IMR-90 (cell line): ENCODE measurements around the gene NCR1. TPM values are rescaled to one million over a fixed set of nuclear protein-coding genes. Genes with fewer than 3 reads are reported as not detected.

Experiments
- ATAC-seq: fragments of 200-7000 bp; cut with Tn5 transposase; 2 replicates; pipeline ENCODE4 v1.9.1; 2020; ENCODE audit warnings: low read depth, mild to moderate bottlenecking, moderate library complexity
- BruUV-seq: library from RNA; stranded (reverse); fragments of 400-500 nt; replicated peaks from 2 replicates; lab custom pipeline; 2021; lab: Mats Ljungman, UMichigan
- CTCF ChIA-PET: fragments of 300-600 bp; formaldehyde crosslinking; extraction: SDS; loops from one replicate; lab custom pipeline; 2021; ENCODE audit warnings: antibody characterized with exemption; lab: Yijun Ruan, JAX
- POLR2A ChIA-PET: fragments of 300-600 bp; sonication (Branson Sonifier 250); formaldehyde crosslinking; loops from one replicate; lab custom pipeline; 2022; ENCODE audit warnings: antibody characterized with exemption; ENCODE audit not compliant: unreplicated experiment; lab: Charles Lee
- DNase-seq: peaks from one replicate; pipeline ENCODE4 v3.0.0; 2013
- H2AFZ ChIP-seq: replicated peaks from 2 replicates; pipeline ENCODE3; 2013; ENCODE audit warnings: low read length, mild to moderate bottlenecking; ENCODE audit not compliant: poor library complexity
- H2AK5ac ChIP-seq: 2 replicates; pipeline ENCODE4 v1.6.1; 2013; ENCODE audit warnings: low read depth, low read length, inconsistent platforms
- H2AK9ac ChIP-seq: replicated peaks from 2 replicates; pipeline ENCODE3; 2013; ENCODE audit warnings: mild to moderate bottlenecking, low read depth, low read length, moderate library complexity; ENCODE audit not compliant: poor library complexity
- H2BK120ac ChIP-seq: 2 replicates; pipeline ENCODE4 v1.6.1; 2013; ENCODE audit warnings: low read depth, low read length, inconsistent platforms
- H2BK15ac ChIP-seq: 3 replicates; pipeline ENCODE4 v1.6.1; 2013; ENCODE audit warnings: low read depth, low read length, inconsistent platforms
- H2BK20ac ChIP-seq: 2 replicates; pipeline ENCODE4 v1.6.1; 2013; ENCODE audit warnings: low read depth, mild to moderate bottlenecking, inconsistent platforms, low read length, moderate library complexity
- H2BK5ac ChIP-seq: 2 replicates; pipeline ENCODE4 v1.6.1; 2013; ENCODE audit warnings: mild to moderate bottlenecking, low read depth, low read length, inconsistent platforms; ENCODE audit not compliant: poor library complexity, severe bottlenecking
- H3K14ac ChIP-seq: replicated peaks from 2 replicates; pipeline ENCODE4 v1.6.1; 2013; ENCODE audit warnings: low read depth, low read length, inconsistent platforms
- H3K18ac ChIP-seq: 2 replicates; pipeline ENCODE4 v1.6.1; 2013; ENCODE audit warnings: low read depth, low read length, control low read depth
- H3K23ac ChIP-seq: 2 replicates; pipeline ENCODE4 v1.6.1; 2013; ENCODE audit warnings: low read depth, low read length, inconsistent platforms
- H3K27ac ChIP-seq: 2 replicates; pipeline ENCODE4 v1.5.1; 2013; ENCODE audit warnings: mild to moderate bottlenecking, control low read depth, low read length; ENCODE audit not compliant: insufficient read depth
- H3K27me3 ChIP-seq: 2 replicates; pipeline ENCODE4 v1.6.1; 2013; ENCODE audit warnings: low read length; ENCODE audit not compliant: control insufficient read depth, insufficient read depth
- H3K36me3 ChIP-seq: 2 replicates; pipeline ENCODE4 v1.6.1; 2013; ENCODE audit warnings: low read length, mixed read lengths; ENCODE audit not compliant: control insufficient read depth, insufficient read depth
- H3K4ac ChIP-seq: 2 replicates; pipeline ENCODE4 v1.6.1; 2013; ENCODE audit warnings: low read depth, low read length, inconsistent platforms
- H3K4me1 ChIP-seq: 2 replicates; pipeline ENCODE4 v1.6.1; 2013; ENCODE audit warnings: low read length, mixed read lengths; ENCODE audit not compliant: control insufficient read depth, insufficient read depth
- H3K4me2 ChIP-seq: 2 replicates; pipeline ENCODE4 v1.6.1; 2013; ENCODE audit warnings: low read depth, mild to moderate bottlenecking, control low read depth, low read length, moderate library complexity
- H3K4me3 ChIP-seq: 2 replicates; pipeline ENCODE4 v1.5.1; 2013; ENCODE audit warnings: low read depth, mild to moderate bottlenecking, control low read depth, low read length, moderate library complexity; ENCODE audit not compliant: insufficient read depth
- H3K56ac ChIP-seq: 2 replicates; pipeline ENCODE4 v1.6.1; 2013; ENCODE audit warnings: low read length, inconsistent platforms; ENCODE audit not compliant: insufficient read depth; ENCODE audit errors: extremely low read depth
- H3K79me1 ChIP-seq, 2 experiments: 2 replicates each; pipeline ENCODE4 v1.6.1; 2013; ENCODE audit warnings: low read length in 2 of 2, inconsistent platforms in 1 of 2, low read depth in 1 of 2
- H3K9ac ChIP-seq: 2 replicates; pipeline ENCODE4 v1.6.1; 2013; ENCODE audit warnings: low read depth, low read length, control low read depth
- H3K9me1 ChIP-seq: 2 replicates; pipeline ENCODE4 v1.6.1; 2013; ENCODE audit warnings: low read length, inconsistent platforms; ENCODE audit not compliant: insufficient read depth
- H3K9me3 ChIP-seq: 2 replicates; pipeline ENCODE4 v1.6.1; 2013; ENCODE audit warnings: low read length; ENCODE audit not compliant: control insufficient read depth, insufficient read depth
- H4K20me1 ChIP-seq: 2 replicates; pipeline ENCODE4 v1.6.1; 2013; ENCODE audit warnings: low read length, inconsistent platforms; ENCODE audit not compliant: insufficient read depth
- H4K5ac ChIP-seq: 2 replicates; pipeline ENCODE4 v1.6.1; 2013; ENCODE audit warnings: mild to moderate bottlenecking, low read depth, low read length, control low read depth
- H4K8ac ChIP-seq, 2 experiments: 2 replicates each; pipeline ENCODE4 v1.6.1; 2013; ENCODE audit warnings: low read depth in 2 of 2, low read length in 2 of 2, control low read depth in 1 of 2, inconsistent platforms in 1 of 2
- H4K91ac ChIP-seq: 2 replicates; pipeline ENCODE4 v1.6.1; 2013; ENCODE audit warnings: low read depth, low read length, inconsistent platforms; ENCODE audit not compliant: insufficient read depth
- BHLHE40 ChIP-seq: fragments of 150-350 bp; IDR thresholded peaks from 2 replicates; pipeline ENCODE4 v1.6.1; 2016; ENCODE audit warnings: mild to moderate bottlenecking, low read depth, low read length
- CEBPB ChIP-seq: IDR thresholded peaks from 2 replicates; pipeline ENCODE4 v1.6.1; 2012; ENCODE audit warnings: low read depth, low read length, improper control_type of control experiment
- CHD1 ChIP-seq: IDR thresholded peaks from 2 replicates; pipeline ENCODE4 v1.6.1; 2012; ENCODE audit warnings: low read depth, low read length, improper control_type of control experiment
- MAFK ChIP-seq: IDR thresholded peaks from 2 replicates; pipeline ENCODE4 v1.6.1; 2012; ENCODE audit warnings: low read depth, low read length, improper control_type of control experiment
- MAZ ChIP-seq: IDR thresholded peaks from 2 replicates; pipeline ENCODE4 v1.6.1; 2012; ENCODE audit warnings: low read depth, mild to moderate bottlenecking, low read length, improper control_type of control experiment, moderate library complexity, borderline replicate concordance
- MXI1 ChIP-seq: IDR thresholded peaks from 2 replicates; pipeline ENCODE4 v1.6.1; 2012; ENCODE audit warnings: low read depth, mild to moderate bottlenecking, low read length, moderate library complexity, borderline replicate concordance
- NFE2L2 ChIP-seq: fragments of 150-350 bp; IDR thresholded peaks from 2 replicates; pipeline ENCODE4 v1.6.1; 2016; ENCODE audit warnings: low read depth, mild to moderate bottlenecking, low read length
- POLR2A ChIP-seq: IDR thresholded peaks from 2 replicates; pipeline ENCODE4 v1.6.1; 2012; ENCODE audit warnings: mild to moderate bottlenecking, low read depth, low read length
- RAD21 ChIP-seq: IDR thresholded peaks from 2 replicates; pipeline ENCODE4 v1.6.1; 2012; ENCODE audit warnings: low read length, improper control_type of control experiment
- RCOR1 ChIP-seq: IDR thresholded peaks from 2 replicates; pipeline ENCODE4 v1.6.1; 2012; ENCODE audit warnings: mild to moderate bottlenecking, low read length, improper control_type of control experiment; ENCODE audit not compliant: insufficient replicate concordance
- RFX5 ChIP-seq: IDR thresholded peaks from 2 replicates; pipeline ENCODE4 v1.8.0; 2012; ENCODE audit warnings: low read depth, mild to moderate bottlenecking, low read length, moderate library complexity
- SMC3 ChIP-seq: fragments of 150-350 bp; IDR thresholded peaks from 2 replicates; pipeline ENCODE4 v1.6.1; 2016; ENCODE audit warnings: low read depth, mild to moderate bottlenecking, antibody characterized with exemption, low read length, moderate library complexity
- WGBS, 2 experiments: methylation state at CpG; one replicate each; pipeline versions ENCODE4 v1.1.5 to v1.1.7; 2013; ENCODE audit warnings: missing lambda C conversion rate in 2 of 2; ENCODE audit not compliant: insufficient read length in 1 of 2; ENCODE audit errors: extremely low coverage in 2 of 2; 5-methylcytosine and 5-hydroxymethylcytosine counted together
- dilution Hi-C: fragments of 300-500 bp; cut with HindIII; formaldehyde crosslinking; loops from one replicate; pipeline ENCODE4 v1.14.3; 2018; ENCODE audit warnings: low sequenced_read_pairs; ENCODE audit not compliant: unreplicated experiment
- in situ Hi-C: fragments of 300-500 bp; cut with MboI; formaldehyde crosslinking; loops from 3 replicates; pipeline ENCODE4 v1.14.3; 2019; ENCODE audit warnings: low sequenced_read_pairs, inconsistent platforms, mixed read lengths
- intact Hi-C: fragments of 100-400 bp; cut with micrococcal nuclease; formaldehyde crosslinking; loops from 2 replicates; pipeline ENCODE4 v1.10.0; 2022
- polyA plus RNA-seq, 3 experiments: library from polyadenylated mRNA; depleted of rRNA; stranded (reverse); fragments of >200 nt; gene quantifications; 2 replicates each; pipeline ENCODE4 v1.2.3, GENCODE V29; 2012; ENCODE audit warnings: low replicate concordance in 1 of 3
- total RNA-seq: library from RNA; depleted of rRNA; stranded (reverse); fragments of >200 nt; gene quantifications from 2 replicates; pipeline ENCODE4 v1.2.3, GENCODE V29; 2012
- TF ChIP-seq, protein P1 (sequence below): conservative IDR thresholded peaks from 2 replicates; pipeline ENCODE4 v1.5.1; 2012; ENCODE audit warnings: mild to moderate bottlenecking, low read depth, low read length, improper control_type of control experiment
- TF ChIP-seq, protein P2 (sequence below): fragments of 150-350 bp; IDR thresholded peaks from 2 replicates; pipeline ENCODE4 v1.6.1; 2016; ENCODE audit warnings: low read depth, mild to moderate bottlenecking, low read length, moderate library complexity, borderline replicate concordance
- TF ChIP-seq, protein P3 (sequence below): fragments of 150-350 bp; IDR thresholded peaks from 2 replicates; pipeline ENCODE4 v1.6.1; 2017; ENCODE audit warnings: mild to moderate bottlenecking, antibody characterized with exemption, low read length, low read depth

NCR1 gene
- total and polyA plus RNA-seq, 2 of the 4 experiments (the other 2 are of a cell fraction): not detected

DNA sequence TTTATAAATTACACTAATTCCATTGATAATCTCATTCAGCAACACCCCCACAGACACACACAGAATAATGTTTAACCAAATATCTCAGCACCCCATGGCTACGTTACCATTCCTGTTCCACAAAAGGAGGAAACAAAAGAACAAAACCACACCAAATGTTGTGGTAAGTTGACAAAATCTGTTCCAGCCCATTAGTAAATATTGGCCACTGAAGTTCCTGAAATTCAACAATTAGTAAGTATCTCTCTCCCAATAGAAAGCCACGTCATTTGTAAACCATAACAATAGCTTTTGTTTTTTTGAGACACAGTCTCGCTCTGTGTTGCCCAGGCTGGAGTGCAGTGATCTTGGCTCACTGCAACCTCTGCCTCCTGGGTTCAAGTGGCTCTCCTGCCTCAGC lies 34.3 kb upstream of the NCR1 start:
- intact Hi-C loops: no loop called here
- Histone ChIP-seq H3K9me3 (peaks cover 14% of the 10 kb centered on the region), H2AK9ac (no peak overlapping the region), H3K36me3 (no peaks in the 10 kb centered on the region), H2BK20ac (no peak overlapping the region), H3K4me1 (no peaks in the 10 kb centered on the region), H3K56ac (no peak overlapping the region), H3K9me1 (no peaks in the 10 kb centered on the region), H3K9ac (no peak overlapping the region), H3K79me1 (no peaks in the 10 kb centered on the region), H2BK15ac (no peak overlapping the region), H2AFZ (no peak overlapping the region), H4K5ac (no peak overlapping the region), H3K27ac (no peak overlapping the region), H3K27me3 (no peaks in the 10 kb centered on the region), H4K91ac (no peak overlapping the region), H3K4ac (no peak overlapping the region), H4K20me1 (no peaks in the 10 kb centered on the region), H3K14ac (no peak overlapping the region), H3K4me3 (no peak overlapping the region), H3K18ac (no peak overlapping the region), H3K4me2 (no peak overlapping the region), H2AK5ac (no peak overlapping the region), H4K8ac (no peak overlapping the region), H3K23ac (no peak overlapping the region), H2BK120ac (no peak overlapping the region), H2BK5ac (no peak overlapping the region)
- in situ Hi-C loops: no loop called here
- ChIA-PET POLR2A (no interaction called here), CTCF (no interaction called here)
- TF ChIP-seq RCOR1: no peak
- no peak for TF ChIP-seq BHLHE40
- TF ChIP-seq, protein P1, sequence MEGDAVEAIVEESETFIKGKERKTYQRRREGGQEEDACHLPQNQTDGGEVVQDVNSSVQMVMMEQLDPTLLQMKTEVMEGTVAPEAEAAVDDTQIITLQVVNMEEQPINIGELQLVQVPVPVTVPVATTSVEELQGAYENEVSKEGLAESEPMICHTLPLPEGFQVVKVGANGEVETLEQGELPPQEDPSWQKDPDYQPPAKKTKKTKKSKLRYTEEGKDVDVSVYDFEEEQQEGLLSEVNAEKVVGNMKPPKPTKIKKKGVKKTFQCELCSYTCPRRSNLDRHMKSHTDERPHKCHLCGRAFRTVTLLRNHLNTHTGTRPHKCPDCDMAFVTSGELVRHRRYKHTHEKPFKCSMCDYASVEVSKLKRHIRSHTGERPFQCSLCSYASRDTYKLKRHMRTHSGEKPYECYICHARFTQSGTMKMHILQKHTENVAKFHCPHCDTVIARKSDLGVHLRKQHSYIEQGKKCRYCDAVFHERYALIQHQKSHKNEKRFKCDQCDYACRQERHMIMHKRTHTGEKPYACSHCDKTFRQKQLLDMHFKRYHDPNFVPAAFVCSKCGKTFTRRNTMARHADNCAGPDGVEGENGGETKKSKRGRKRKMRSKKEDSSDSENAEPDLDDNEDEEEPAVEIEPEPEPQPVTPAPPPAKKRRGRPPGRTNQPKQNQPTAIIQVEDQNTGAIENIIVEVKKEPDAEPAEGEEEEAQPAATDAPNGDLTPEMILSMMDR: no peak
- no peak for TF ChIP-seq MXI1
- TF ChIP-seq NFE2L2: no peak
- TF ChIP-seq, protein P2, sequence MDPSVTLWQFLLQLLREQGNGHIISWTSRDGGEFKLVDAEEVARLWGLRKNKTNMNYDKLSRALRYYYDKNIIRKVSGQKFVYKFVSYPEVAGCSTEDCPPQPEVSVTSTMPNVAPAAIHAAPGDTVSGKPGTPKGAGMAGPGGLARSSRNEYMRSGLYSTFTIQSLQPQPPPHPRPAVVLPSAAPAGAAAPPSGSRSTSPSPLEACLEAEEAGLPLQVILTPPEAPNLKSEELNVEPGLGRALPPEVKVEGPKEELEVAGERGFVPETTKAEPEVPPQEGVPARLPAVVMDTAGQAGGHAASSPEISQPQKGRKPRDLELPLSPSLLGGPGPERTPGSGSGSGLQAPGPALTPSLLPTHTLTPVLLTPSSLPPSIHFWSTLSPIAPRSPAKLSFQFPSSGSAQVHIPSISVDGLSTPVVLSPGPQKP: no peak
- TF ChIP-seq POLR2A: no peak
- no peak for TF ChIP-seq MAZ
- no peak for TF ChIP-seq CEBPB
- TF ChIP-seq RAD21: no peak
- TF ChIP-seq RFX5: no peak
- no peak for TF ChIP-seq CHD1
- TF ChIP-seq MAFK: no peak
- TF ChIP-seq SMC3: no peak
- TF ChIP-seq, protein P3, sequence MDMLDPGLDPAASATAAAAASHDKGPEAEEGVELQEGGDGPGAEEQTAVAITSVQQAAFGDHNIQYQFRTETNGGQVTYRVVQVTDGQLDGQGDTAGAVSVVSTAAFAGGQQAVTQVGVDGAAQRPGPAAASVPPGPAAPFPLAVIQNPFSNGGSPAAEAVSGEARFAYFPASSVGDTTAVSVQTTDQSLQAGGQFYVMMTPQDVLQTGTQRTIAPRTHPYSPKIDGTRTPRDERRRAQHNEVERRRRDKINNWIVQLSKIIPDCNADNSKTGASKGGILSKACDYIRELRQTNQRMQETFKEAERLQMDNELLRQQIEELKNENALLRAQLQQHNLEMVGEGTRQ: no peak
- BruUV-seq: no TSS peak
- WGBS, 2 experiments: no CpG with 5 or more reads among the region's 3 CpGs
- no peak for ATAC-seq
- dilution Hi-C loops: no loop called here
- no peak for DNase-seq
